ENCODE results near the gene NUP62. TPM values are rescaled to one million over a fixed set of nuclear protein-coding genes. Genes with fewer than 3 reads are reported as not detected.

NUP62 gene
- total RNA-seq, 1 experiment from 2014 or later, result 127 TPM

GRCh38 chr19:49907745-49908446 is 21.4 kb downstream of the NUP62 start:
- Histone ChIP-seq H2BK12ac (ENCODE audit: insufficient read length, low read depth, low read length) (no peak overlapping the region), H3K79me2 (ENCODE audit: insufficient read depth, low read length) (no peaks in the 10 kb centered on the region; the same call in 1 of the 2 replicates), H3K23ac (ENCODE audit: insufficient read length, low read depth, low read length) (no peak overlapping the region), H3K14ac (ENCODE audit: insufficient read depth, low read length) (no peak overlapping the region), H3K18ac (ENCODE audit: insufficient read length, low read depth, low read length) (no peak overlapping the region), H2AK5ac (ENCODE audit: insufficient read length, low read length) (no peak overlapping the region), H3K56ac (ENCODE audit: insufficient read length, low read depth, low read length) (no peak overlapping the region), H2BK20ac (ENCODE audit: low read depth, low read length, poor library complexity, severe bottlenecking) (no peak overlapping the region), H3K4ac (ENCODE audit: low read depth, low read length) (no peak overlapping the region), H3K79me1 (ENCODE audit: insufficient read depth, low read depth, low read length, poor library complexity, severe bottlenecking) (no peaks in the 10 kb centered on the region), H4K5ac (ENCODE audit: insufficient read length, low read depth, low read length) (no peak overlapping the region), H3K27ac (ENCODE audit: insufficient read length, low read depth, low read length) (no peak overlapping the region), H2AFZ (ENCODE audit: low read length) (no peak overlapping the region), H4K8ac (replicated peaks; ENCODE audit: insufficient read length, low read depth, low read length) (no peak overlapping the region), H3K9me3 (ENCODE audit: control insufficient read depth, low read depth, low read length) (no peaks in the 10 kb centered on the region), H3K23me2 (ENCODE audit: insufficient read length, low read depth, low read length, poor library complexity, severe bottlenecking) (no peaks in the 10 kb centered on the region), H2BK15ac (ENCODE audit: low read depth, low read length) (no peak overlapping the region), H3K9ac (ENCODE audit: extremely low read depth, insufficient read length, low read length) (no peak overlapping the region), H3K4me1 (ENCODE audit: insufficient read depth, low read length) (no peaks in the 10 kb centered on the region; the same call in 1 of the 2 replicates), H4K91ac (ENCODE audit: insufficient read length, low read depth, low read length) (no peak overlapping the region), H4K20me1 (ENCODE audit: control insufficient read depth, insufficient read depth, insufficient read length) (no peaks in the 10 kb centered on the region), H3K27me3 (ENCODE audit: insufficient read depth, low read length) (no peaks in the 10 kb centered on the region), H3K4me2 (ENCODE audit: insufficient read depth, insufficient read length, low read length) (no peak overlapping the region), H3T11ph (ENCODE audit: low read length) (no peak overlapping the region), H2BK120ac (ENCODE audit: low read depth, low read length, poor library complexity, severe bottlenecking) (no peak overlapping the region), H2BK5ac (ENCODE audit: insufficient read length, low read length) (no peak overlapping the region)
- H3K9me3 Mint-ChIP-seq, result no peaks in the 10 kb centered on the region
- no CpG with 5 or more reads among the region's 23 CpGs for WGBS (ENCODE audit: extremely low coverage, insufficient read length, low lambda C conversion rate)
- H3K4me1 Mint-ChIP-seq, result peaks cover 17 to 25% of the 10 kb centered on the region in 2 experiments
- no peak for DNase-seq
- no peak for TF ChIP-seq CTCF (conservative IDR thresholded peaks at IDR 0.05)
- peak overlapping the region in 1 of 3 experiments; percentile 77; a peak in 4 of 7 replicates for H3K27ac Mint-ChIP-seq
- H3K36me3 Mint-ChIP-seq (ENCODE audit: insufficient read depth in 1 of 3, low read depth in 3 of 3), result peaks cover 35 to 64% (median 56%) of the 10 kb centered on the region in 3 experiments
- peaks cover 5% of the 10 kb centered on the region; the same call in 1 of the 2 replicates for H3K27me3 Mint-ChIP-seq (ENCODE audit: low read depth)
- no peak overlapping the region for H3K4me3 Mint-ChIP-seq
